Measurements from ENCODE around the gene RPS27.

DNA sequence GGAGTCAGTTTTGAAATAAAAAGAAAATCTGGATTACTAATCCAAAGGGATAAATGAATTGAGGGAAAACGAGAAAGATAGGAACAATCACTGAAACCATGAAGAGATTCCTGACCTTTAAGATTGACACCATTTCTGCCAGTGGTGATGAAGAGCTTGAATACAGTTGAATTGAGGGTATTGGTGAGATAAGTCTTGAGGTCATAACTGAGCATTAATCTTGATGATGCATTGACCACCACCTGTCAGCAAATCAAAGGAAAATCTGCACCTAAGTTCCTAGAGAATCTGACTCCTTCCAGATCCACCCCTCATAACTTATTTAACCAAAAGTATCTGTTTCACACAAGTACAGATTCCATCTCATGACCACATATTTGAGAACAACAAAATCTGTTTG, 21.6 kb downstream of the RPS27 start:
- TF ChIP-seq, protein P1, sequence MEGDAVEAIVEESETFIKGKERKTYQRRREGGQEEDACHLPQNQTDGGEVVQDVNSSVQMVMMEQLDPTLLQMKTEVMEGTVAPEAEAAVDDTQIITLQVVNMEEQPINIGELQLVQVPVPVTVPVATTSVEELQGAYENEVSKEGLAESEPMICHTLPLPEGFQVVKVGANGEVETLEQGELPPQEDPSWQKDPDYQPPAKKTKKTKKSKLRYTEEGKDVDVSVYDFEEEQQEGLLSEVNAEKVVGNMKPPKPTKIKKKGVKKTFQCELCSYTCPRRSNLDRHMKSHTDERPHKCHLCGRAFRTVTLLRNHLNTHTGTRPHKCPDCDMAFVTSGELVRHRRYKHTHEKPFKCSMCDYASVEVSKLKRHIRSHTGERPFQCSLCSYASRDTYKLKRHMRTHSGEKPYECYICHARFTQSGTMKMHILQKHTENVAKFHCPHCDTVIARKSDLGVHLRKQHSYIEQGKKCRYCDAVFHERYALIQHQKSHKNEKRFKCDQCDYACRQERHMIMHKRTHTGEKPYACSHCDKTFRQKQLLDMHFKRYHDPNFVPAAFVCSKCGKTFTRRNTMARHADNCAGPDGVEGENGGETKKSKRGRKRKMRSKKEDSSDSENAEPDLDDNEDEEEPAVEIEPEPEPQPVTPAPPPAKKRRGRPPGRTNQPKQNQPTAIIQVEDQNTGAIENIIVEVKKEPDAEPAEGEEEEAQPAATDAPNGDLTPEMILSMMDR (conservative IDR thresholded peaks at IDR 0.05; ENCODE audit: low read length): no peak
- TF ChIP-seq EZH2phosphoT487 (IDR thresholded peaks at IDR 0.05; ENCODE audit: borderline replicate concordance): no peak

All from Loucy (cell line).